ENCODE results near the gene REN. TPM values are rescaled to one million over a fixed set of nuclear protein-coding genes. Genes with fewer than 3 reads are reported as not detected.
A peak's percentile ranks its signal among the peaks of the same experiment; 100 is the strongest.

The REN gene
- total and polyA plus RNA-seq, 9 of the 15 experiments (the other 6 are each of a cell fraction or from before 2014, with no cell fraction given), result 1.7 to 9.9 (median 3.1) TPM

GRCh38 chr1:204150702-204151551 is 15.2 kb downstream of the REN start (continued):
- peak; percentile 49 to 78; a peak in 1 of 4 replicates for TF ChIP-seq UBTF (IDR thresholded peaks at IDR 0.05; ENCODE audit: borderline replicate concordance in 1 of 2, low read depth in 2 of 2, low read length in 2 of 2)
- TF ChIP-seq MYNN (IDR thresholded peaks at IDR 0.05), result peak; percentile 99
- TF ChIP-seq MYNN (CRISPR knock-in tag; IDR thresholded peaks at IDR 0.05), result peak; percentile 90
- TF ChIP-seq BMI1 (IDR thresholded peaks at IDR 0.05; ENCODE audit: low read length), result no peak
- peak; percentile 44; the same call in 1 of the 2 replicates for TF ChIP-seq GABPB1 (CRISPR knock-in tag; IDR thresholded peaks at IDR 0.05)
- TF ChIP-seq SREBF1 (IDR thresholded peaks at IDR 0.05; ENCODE audit: borderline replicate concordance, low read depth, low read length), result no peak
- TF ChIP-seq CHD1 (IDR thresholded peaks at IDR 0.05; ENCODE audit: low read length), result no peak

Measured in K562 (cell line).